ENCODE data around the gene RAI14.

Gene RAI14

GRCh38 chr5:34706084-34706483 lies 50.0 kb downstream of the RAI14 start:
- WGBS (ENCODE audit: extremely low coverage, insufficient coverage, insufficient read length), result no CpG with 5 or more reads among the region's 1 CpG
- Histone ChIP-seq H3K23ac (ENCODE audit: low read length) (no peak overlapping the region), H3K79me2 (ENCODE audit: control insufficient read depth, insufficient read depth, low read length, poor library complexity) (peaks cover 6% of the 10 kb centered on the region)

GRCh38 chr5:34707451-34708107 lies 51.5 kb downstream of the RAI14 start:
- Histone ChIP-seq H3K9me3 (ENCODE audit: insufficient read depth, low read depth, low read length) (no peaks in the 10 kb centered on the region), H3K23ac (ENCODE audit: low read length) (no peak overlapping the region), H4K91ac (ENCODE audit: low read depth, low read length) (no peak overlapping the region), H2BK120ac (ENCODE audit: insufficient read depth, low read length, poor library complexity) (no peak overlapping the region), H3K9ac (ENCODE audit: low read length) (no peak overlapping the region), H3K27ac (ENCODE audit: low read depth, low read length) (peak overlapping the region; percentile 57), H3K4me2 (ENCODE audit: low read length) (no peak overlapping the region), H3K4ac (ENCODE audit: low read depth, low read length) (no peak overlapping the region), H3K36me3 (ENCODE audit: control insufficient read depth in 1 of 2, insufficient read depth in 2 of 2, low read length in 2 of 2) (peaks cover 5 to 6% of the 10 kb centered on the region in 2 experiments), H4K12ac (ENCODE audit: low read depth, low read length) (no peak overlapping the region), H3K79me2 (ENCODE audit: control insufficient read depth, insufficient read depth, low read length, poor library complexity) (peaks cover 8% of the 10 kb centered on the region), H3K79me1 (ENCODE audit: low read length) (peaks cover 13% of the 10 kb centered on the region), H3K4me3 (ENCODE audit: low read depth, low read length) (no peak overlapping the region), H4K8ac (ENCODE audit: low read depth, low read length) (no peak overlapping the region), H2BK12ac (ENCODE audit: low read length) (no peak overlapping the region), H3K27me3 (ENCODE audit: insufficient read depth, low read length) (no peaks in the 10 kb centered on the region), H2AK5ac (ENCODE audit: low read length) (no peak overlapping the region), H3K14ac (ENCODE audit: low read length) (no peak overlapping the region), H3K18ac (ENCODE audit: low read length) (no peak overlapping the region), H3K4me1 (ENCODE audit: control insufficient read depth in 1 of 2, insufficient read depth in 2 of 2, low read length in 2 of 2) (peaks cover 14 to 19% of the 10 kb centered on the region in 2 experiments), H2AFZ (ENCODE audit: insufficient read depth, low read length, poor library complexity) (no peak overlapping the region), H2BK5ac (ENCODE audit: low read depth, low read length, poor library complexity) (no peak overlapping the region)
- WGBS (ENCODE audit: extremely low coverage, insufficient coverage, insufficient read length), result no CpG with 5 or more reads among the region's 5 CpGs
- no peak for DNase-seq

More at GRCh38 chr5:34706084-34706483, 50.0 kb downstream of the RAI14 start:
- no peak overlapping the region for H2BK120ac ChIP-seq (ENCODE audit: insufficient read depth, low read length, poor library complexity)
- H3K14ac ChIP-seq (ENCODE audit: low read length), result no peak overlapping the region
- H3K9me3 ChIP-seq (ENCODE audit: insufficient read depth, low read depth, low read length), result no peaks in the 10 kb centered on the region
- H3K18ac ChIP-seq (ENCODE audit: low read length), result no peak overlapping the region
- H4K8ac ChIP-seq (ENCODE audit: low read depth, low read length), result no peak overlapping the region
- H3K27ac ChIP-seq (ENCODE audit: low read depth, low read length), result no peak overlapping the region
- no peak overlapping the region for H4K12ac ChIP-seq (ENCODE audit: low read depth, low read length)
- no peak overlapping the region for H3K9ac ChIP-seq (ENCODE audit: low read length)
- H2AK5ac ChIP-seq (ENCODE audit: low read length), result no peak overlapping the region
- no peaks in the 10 kb centered on the region for H3K27me3 ChIP-seq (ENCODE audit: insufficient read depth, low read length)
- H3K36me3 ChIP-seq (ENCODE audit: control insufficient read depth in 1 of 2, insufficient read depth in 2 of 2, low read length in 2 of 2), result peaks cover 1 to 6% of the 10 kb centered on the region in 2 experiments
- H2AFZ ChIP-seq (ENCODE audit: insufficient read depth, low read length, poor library complexity), result no peak overlapping the region
- DNase-seq, result no peak
- no peak overlapping the region for H2BK12ac ChIP-seq (ENCODE audit: low read length)
- no peak overlapping the region for H3K4me3 ChIP-seq (ENCODE audit: low read depth, low read length)
- no peak overlapping the region for H2BK5ac ChIP-seq (ENCODE audit: low read depth, low read length, poor library complexity)
- no peak overlapping the region for H3K4ac ChIP-seq (ENCODE audit: low read depth, low read length)
- H3K4me2 ChIP-seq (ENCODE audit: low read length), result no peak overlapping the region
- peaks cover 14 to 22% of the 10 kb centered on the region in 2 experiments for H3K4me1 ChIP-seq (ENCODE audit: control insufficient read depth in 1 of 2, insufficient read depth in 2 of 2, low read length in 2 of 2)
- no peak overlapping the region for H4K91ac ChIP-seq (ENCODE audit: low read depth, low read length)
- H3K79me1 ChIP-seq (ENCODE audit: low read length), result peaks cover 13% of the 10 kb centered on the region

GRCh38 chr5:34708777-34709176 lies 52.6 kb downstream of the RAI14 start:
- no peak overlapping the region for H3K23ac ChIP-seq (ENCODE audit: low read length)
- no peak overlapping the region for H4K12ac ChIP-seq (ENCODE audit: low read depth, low read length)
- H3K4me3 ChIP-seq (ENCODE audit: low read depth, low read length), result no peak overlapping the region
- H3K4me2 ChIP-seq (ENCODE audit: low read length), result no peak overlapping the region
- H2AFZ ChIP-seq (ENCODE audit: insufficient read depth, low read length, poor library complexity), result no peak overlapping the region
- WGBS (ENCODE audit: extremely low coverage, insufficient coverage, insufficient read length), result no CpG with 5 or more reads among the region's 2 CpGs
- no peaks in the 10 kb centered on the region for H3K27me3 ChIP-seq (ENCODE audit: insufficient read depth, low read length)
- H3K9me3 ChIP-seq (ENCODE audit: insufficient read depth, low read depth, low read length), result no peaks in the 10 kb centered on the region
- H3K79me1 ChIP-seq (ENCODE audit: low read length), result peaks cover 13% of the 10 kb centered on the region
- peak overlapping the region; percentile 46 for H3K4ac ChIP-seq (ENCODE audit: low read depth, low read length)
- H2BK12ac ChIP-seq (ENCODE audit: low read length), result no peak overlapping the region
- H4K91ac ChIP-seq (ENCODE audit: low read depth, low read length), result no peak overlapping the region
- H3K9ac ChIP-seq (ENCODE audit: low read length), result no peak overlapping the region
- H3K27ac ChIP-seq (ENCODE audit: low read depth, low read length), result peak overlapping the region; percentile 90
- no peak overlapping the region for H3K14ac ChIP-seq (ENCODE audit: low read length)
- H2AK5ac ChIP-seq (ENCODE audit: low read length), result peak overlapping the region; percentile 62
- peak; percentile 66 to 83 for DNase-seq
- no peak overlapping the region for H4K8ac ChIP-seq (ENCODE audit: low read depth, low read length)
- peak overlapping the region; percentile 78 for H3K18ac ChIP-seq (ENCODE audit: low read length)
- peaks cover 7% of the 10 kb centered on the region for H3K79me2 ChIP-seq (ENCODE audit: control insufficient read depth, insufficient read depth, low read length, poor library complexity)
- H2BK120ac ChIP-seq (ENCODE audit: insufficient read depth, low read length, poor library complexity), result no peak overlapping the region
- peak overlapping the region; percentile 56 for H2BK5ac ChIP-seq (ENCODE audit: low read depth, low read length, poor library complexity)
- peaks cover 14 to 19% of the 10 kb centered on the region in 2 experiments for H3K4me1 ChIP-seq (ENCODE audit: control insufficient read depth in 1 of 2, insufficient read depth in 2 of 2, low read length in 2 of 2)
- H3K36me3 ChIP-seq (ENCODE audit: control insufficient read depth in 1 of 2, insufficient read depth in 2 of 2, low read length in 2 of 2), result peaks cover 5 to 7% of the 10 kb centered on the region in 2 experiments

- no CpG with 5 or more reads among the region's 6 CpGs for WGBS (ENCODE audit: extremely low coverage, insufficient coverage, insufficient read length)
Observed at GRCh38 chr5:34709861-34710673, 53.9 kb downstream of the RAI14 start.

More at GRCh38 chr5:34709861-34710673, 53.9 kb downstream of the RAI14 start:
- H3K4me1 ChIP-seq (ENCODE audit: control insufficient read depth in 1 of 2, insufficient read depth in 2 of 2, low read length in 2 of 2), result peaks cover 15 to 23% of the 10 kb centered on the region in 2 experiments
- H3K79me1 ChIP-seq (ENCODE audit: low read length), result peaks cover 13% of the 10 kb centered on the region
- peak overlapping the region; percentile 61 for H2BK5ac ChIP-seq (ENCODE audit: low read depth, low read length, poor library complexity)
- H3K27me3 ChIP-seq (ENCODE audit: insufficient read depth, low read length), result no peaks in the 10 kb centered on the region
- H3K18ac ChIP-seq (ENCODE audit: low read length), result no peak overlapping the region
- no peak overlapping the region for H3K4me2 ChIP-seq (ENCODE audit: low read length)
- H3K23ac ChIP-seq (ENCODE audit: low read length), result no peak overlapping the region
- peak overlapping the region; percentile 16 for H3K14ac ChIP-seq (ENCODE audit: low read length)
- H3K4me3 ChIP-seq (ENCODE audit: low read depth, low read length), result no peak overlapping the region
- no peak overlapping the region for H4K12ac ChIP-seq (ENCODE audit: low read depth, low read length)
- peaks cover 9% of the 10 kb centered on the region for H3K79me2 ChIP-seq (ENCODE audit: control insufficient read depth, insufficient read depth, low read length, poor library complexity)
- no peaks in the 10 kb centered on the region for H3K9me3 ChIP-seq (ENCODE audit: insufficient read depth, low read depth, low read length)
- no peak overlapping the region for H3K9ac ChIP-seq (ENCODE audit: low read length)
- H2AK5ac ChIP-seq (ENCODE audit: low read length), result peak overlapping the region; percentile 62
- H2BK12ac ChIP-seq (ENCODE audit: low read length), result peak overlapping the region; percentile 73
- H3K4ac ChIP-seq (ENCODE audit: low read depth, low read length), result no peak overlapping the region
- H3K36me3 ChIP-seq (ENCODE audit: control insufficient read depth in 1 of 2, insufficient read depth in 2 of 2, low read length in 2 of 2), result peaks cover 3 to 8% of the 10 kb centered on the region in 2 experiments
- H4K8ac ChIP-seq (ENCODE audit: low read depth, low read length), result peak overlapping the region; percentile 58
- H2AFZ ChIP-seq (ENCODE audit: insufficient read depth, low read length, poor library complexity), result peak overlapping the region; percentile 35
- H2BK120ac ChIP-seq (ENCODE audit: insufficient read depth, low read length, poor library complexity), result peak overlapping the region; percentile 26
- H4K91ac ChIP-seq (ENCODE audit: low read depth, low read length), result peak overlapping the region; percentile 70
- peak overlapping the region; percentile 90 for H3K27ac ChIP-seq (ENCODE audit: low read depth, low read length)
- DNase-seq, result peak; percentile 36 to 92

All from trophoblast cell (in vitro differentiated cells and primary cell).